Measurements from ENCODE around the gene SYNDIG1. TPM values are rescaled to one million over a fixed set of nuclear protein-coding genes. Genes with fewer than 3 reads are reported as not detected.

Gene SYNDIG1
- total RNA-seq, 2 donors from 2014 or later = not detected

DNA sequence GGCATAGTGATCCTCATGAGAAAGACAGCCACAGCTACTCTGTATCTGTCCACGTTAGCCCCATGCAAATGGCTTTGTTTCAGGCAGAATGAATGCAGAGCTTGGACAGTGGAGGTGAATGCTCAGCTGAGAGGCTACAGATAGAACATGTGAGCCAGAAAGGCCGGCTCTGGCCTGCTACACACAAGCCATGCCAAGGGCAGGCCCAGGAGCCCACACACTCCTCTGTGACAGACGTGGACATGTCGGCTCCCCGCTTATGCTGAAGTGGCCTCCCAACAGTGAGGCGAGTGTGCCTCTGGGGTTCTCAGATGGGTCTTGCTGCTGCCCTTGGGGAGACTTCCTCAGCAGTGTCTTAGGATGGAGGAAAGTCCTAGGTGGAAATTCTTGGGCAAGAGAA lies 159.6 kb downstream of the SYNDIG1 start:
- no peak for DNase-seq (ENCODE audit: low spot score)
- H3K4me3 Mint-ChIP-seq = no peak overlapping the region
- H3K9me3 Mint-ChIP-seq = no peaks in the 10 kb centered on the region
- no peaks in the 10 kb centered on the region for H3K36me3 Mint-ChIP-seq
- ATAC-seq = no peak
- no peak overlapping the region for H3K27ac Mint-ChIP-seq
- H3K4me1 Mint-ChIP-seq (ENCODE audit: low read depth in 2 of 2) = peaks cover 10% of the 10 kb centered on the region in 2 donors
- H3K27me3 Mint-ChIP-seq = peaks cover 2 to 7% of the 10 kb centered on the region in 2 donors

DNA sequence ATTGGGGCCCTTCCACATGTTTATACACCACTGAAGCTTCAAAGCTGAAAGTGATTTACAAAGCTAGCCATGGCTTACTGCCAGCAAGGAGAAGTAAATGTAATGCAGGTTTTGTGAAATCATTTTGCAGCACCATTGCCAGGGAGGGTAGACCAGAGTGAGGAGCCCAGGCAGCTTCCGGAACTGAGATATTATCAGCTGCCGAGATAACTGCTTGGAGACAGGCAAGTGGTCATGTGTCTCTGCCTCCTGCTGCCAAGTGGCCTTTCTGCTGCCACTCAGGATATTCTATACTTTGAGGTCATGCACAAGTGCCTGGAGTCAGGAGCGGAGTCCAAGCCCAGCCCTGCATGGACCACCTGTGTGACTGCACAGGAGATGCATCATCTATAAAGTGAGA lies 160.2 kb downstream of the SYNDIG1 start:
- no peak overlapping the region for H3K27ac Mint-ChIP-seq
- ATAC-seq = peak in 1 of 2 donors; percentile 40

DNA sequence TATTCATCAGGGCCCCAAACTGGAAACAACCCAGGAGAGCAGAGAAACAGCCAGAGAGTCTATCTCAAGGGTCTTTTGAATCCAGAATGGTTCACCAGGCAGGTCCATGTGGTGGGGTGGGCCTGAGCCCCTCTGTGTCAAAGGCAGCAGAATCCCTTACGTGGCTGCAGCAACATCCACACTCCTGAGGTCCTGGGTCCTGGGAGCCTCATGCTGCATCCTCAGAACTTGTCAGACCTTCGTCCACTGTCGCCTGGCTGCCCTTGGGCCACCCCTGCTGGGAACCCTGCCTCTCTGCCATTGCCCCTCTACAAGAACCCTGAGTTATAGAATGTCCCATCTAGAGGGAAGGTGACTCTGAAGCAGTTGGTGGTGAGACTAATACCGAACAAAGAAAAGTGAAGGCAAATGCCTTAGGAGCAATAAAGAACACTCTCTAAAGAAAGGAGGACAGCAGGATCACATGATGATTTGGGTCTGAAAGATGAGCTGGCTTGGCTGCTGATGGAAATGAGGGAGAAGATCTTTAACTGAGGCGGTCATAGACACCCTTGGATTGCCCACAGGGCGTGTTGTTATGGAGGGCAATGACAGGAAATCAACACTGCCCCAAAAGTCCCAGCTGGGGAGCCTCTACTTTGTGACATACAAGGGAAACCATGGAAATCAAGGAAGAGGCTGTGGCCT lies 161.2 kb downstream of the SYNDIG1 start:
- ATAC-seq = no peak
- Mint-ChIP-seq H3K27ac (no peak overlapping the region), H3K27me3 (peaks cover 3 to 12% of the 10 kb centered on the region in 2 donors), H3K36me3 (no peaks in the 10 kb centered on the region), H3K4me3 (no peak overlapping the region), H3K4me1 (ENCODE audit: low read depth in 2 of 2) (peaks cover 10% of the 10 kb centered on the region in 2 donors), H3K9me3 (no peaks in the 10 kb centered on the region)
- no peak for DNase-seq (ENCODE audit: low spot score)

More for the DNA sequence above, 160.2 kb downstream of the SYNDIG1 start:
- no peaks in the 10 kb centered on the region for H3K36me3 Mint-ChIP-seq
- peaks cover 10% of the 10 kb centered on the region in 2 donors for H3K4me1 Mint-ChIP-seq (ENCODE audit: low read depth in 2 of 2)
- no peak for DNase-seq (ENCODE audit: low spot score)
- H3K27me3 Mint-ChIP-seq = peaks cover 0 to 6% of the 10 kb centered on the region in 2 donors
- no peaks in the 10 kb centered on the region for H3K9me3 Mint-ChIP-seq
- no peak overlapping the region for H3K4me3 Mint-ChIP-seq

DNA sequence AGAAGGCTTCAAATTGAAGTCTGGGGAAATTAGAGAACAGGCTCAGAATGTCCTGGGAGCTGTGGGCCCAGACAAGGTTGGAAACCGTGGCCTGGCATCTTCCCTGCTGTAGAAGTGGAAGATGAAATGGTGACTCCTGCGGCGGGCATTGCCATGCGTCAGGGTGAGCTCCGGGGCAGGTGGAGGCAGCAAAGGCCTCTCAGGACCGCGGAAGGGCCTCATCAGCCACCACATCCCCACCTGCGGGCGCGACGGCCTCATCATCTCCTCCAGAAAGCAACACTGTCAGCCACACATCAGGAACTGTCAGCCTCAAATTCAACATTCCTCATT lies 161.7 kb downstream of the SYNDIG1 start:
- H3K27me3 Mint-ChIP-seq = peaks cover 5 to 17% of the 10 kb centered on the region in 2 donors
- H3K36me3 Mint-ChIP-seq = no peaks in the 10 kb centered on the region
- DNase-seq (ENCODE audit: low spot score) = no peak
- no peak for ATAC-seq
- H3K4me3 Mint-ChIP-seq = no peak overlapping the region
- no peak overlapping the region for H3K27ac Mint-ChIP-seq
- H3K4me1 Mint-ChIP-seq (ENCODE audit: low read depth in 2 of 2) = peaks cover 10% of the 10 kb centered on the region in 2 donors
- H3K9me3 Mint-ChIP-seq = no peaks in the 10 kb centered on the region

DNA sequence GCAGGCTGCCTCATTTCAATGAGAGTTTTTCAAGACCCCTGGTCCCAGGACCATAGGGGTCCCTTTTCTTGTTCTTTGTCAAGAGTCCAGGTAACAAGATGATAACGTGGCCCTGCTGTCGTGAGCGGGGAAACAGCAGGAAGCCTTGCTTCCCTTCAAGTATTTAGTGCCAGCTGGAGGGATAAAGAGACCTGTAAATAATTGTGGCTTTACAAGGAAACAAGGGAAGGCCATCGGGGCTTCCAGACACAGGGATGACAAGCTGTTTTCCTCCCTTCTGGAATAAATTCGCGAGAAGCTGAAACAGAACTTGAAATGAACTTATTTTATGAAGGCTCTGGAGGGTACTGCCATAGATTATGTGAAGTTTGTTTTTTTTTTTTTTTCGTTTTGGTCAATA lies 163.2 kb downstream of the SYNDIG1 start:
- DNase-seq (ENCODE audit: low spot score) (no peak), ATAC-seq (no peak)
- Mint-ChIP-seq H3K27me3 (peaks cover 5 to 18% of the 10 kb centered on the region in 2 donors), H3K36me3 (no peaks in the 10 kb centered on the region), H3K4me3 (no peak overlapping the region), H3K27ac (no peak overlapping the region), H3K4me1 (ENCODE audit: low read depth in 2 of 2) (peaks cover 10% of the 10 kb centered on the region in 2 donors), H3K9me3 (no peaks in the 10 kb centered on the region)

DNA sequence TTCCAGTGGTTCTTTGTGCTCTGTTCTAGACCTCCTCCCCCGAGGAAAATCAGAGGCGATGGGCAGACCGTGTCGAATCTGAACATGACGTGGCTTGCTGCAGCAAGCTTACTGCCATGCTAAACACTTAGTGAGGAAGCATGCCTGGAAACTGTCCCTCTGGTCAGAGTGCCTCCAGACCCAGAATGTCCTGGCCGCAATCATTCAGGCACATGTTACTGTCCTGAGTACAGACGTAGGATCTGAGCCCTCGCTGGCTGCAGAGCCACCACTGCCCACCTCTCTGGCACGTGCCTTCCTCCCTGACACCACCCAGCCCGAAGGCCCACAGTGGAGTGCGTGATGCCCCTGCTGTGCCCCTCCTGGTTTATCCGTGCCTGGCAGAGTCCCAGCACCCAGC lies 163.6 kb downstream of the SYNDIG1 start:
- Mint-ChIP-seq H3K4me3 (no peak overlapping the region), H3K27me3 (peaks cover 5 to 18% of the 10 kb centered on the region in 2 donors), H3K36me3 (no peaks in the 10 kb centered on the region), H3K27ac (no peak overlapping the region), H3K4me1 (ENCODE audit: low read depth in 2 of 2) (peaks cover 10% of the 10 kb centered on the region in 2 donors), H3K9me3 (no peaks in the 10 kb centered on the region)
- ATAC-seq = peak in 1 of 2 donors; percentile 13
- DNase-seq (ENCODE audit: low spot score) = no peak

DNA sequence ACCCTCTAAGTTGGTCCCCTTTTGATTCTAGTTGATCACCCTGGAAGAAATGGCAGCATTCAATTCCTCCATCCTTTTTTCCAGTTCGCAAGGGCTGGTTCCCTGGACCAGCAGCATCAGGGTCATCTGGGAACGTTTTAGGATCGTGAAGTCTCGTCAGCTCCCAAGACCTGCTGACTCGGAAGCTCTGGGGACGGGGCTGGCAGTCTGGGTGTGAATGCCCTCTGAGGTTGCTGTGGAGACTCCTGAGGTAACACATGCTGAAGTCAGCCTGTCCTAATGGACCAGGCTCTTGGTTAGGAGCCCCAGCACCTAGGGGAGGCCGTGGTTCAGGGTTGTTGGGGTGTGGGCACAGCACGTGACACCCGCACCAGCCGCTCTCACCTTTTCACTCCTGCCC lies 164.1 kb downstream of the SYNDIG1 start:
- Mint-ChIP-seq H3K4me3 (no peak overlapping the region), H3K9me3 (no peaks in the 10 kb centered on the region)
- ATAC-seq = no peak

DNA sequence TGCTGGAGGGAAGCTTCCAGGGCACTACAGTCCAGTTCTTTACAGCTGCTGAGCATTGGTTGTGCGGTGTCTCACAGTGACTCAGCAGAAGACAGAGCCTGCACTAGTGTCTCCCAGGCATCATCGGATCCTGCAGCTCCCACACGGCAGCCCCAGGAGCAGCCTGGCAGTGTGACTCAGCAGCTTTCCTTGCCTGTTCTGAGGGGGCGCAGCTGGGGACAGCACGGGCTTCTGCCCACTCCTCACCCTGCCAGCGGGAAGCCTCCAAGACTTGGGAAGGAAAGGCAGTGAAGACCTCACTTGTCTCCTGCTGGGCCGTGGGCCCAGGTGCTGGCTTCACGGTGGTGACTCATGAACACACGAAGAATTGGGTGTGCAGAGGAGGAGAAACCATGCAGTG lies 165.4 kb downstream of the SYNDIG1 start:
- DNase-seq (ENCODE audit: low spot score) = no peak
- no peaks in the 10 kb centered on the region for H3K36me3 Mint-ChIP-seq
- no peak overlapping the region for H3K27ac Mint-ChIP-seq
- H3K9me3 Mint-ChIP-seq = no peaks in the 10 kb centered on the region
- no peak for ATAC-seq
- no peak overlapping the region for H3K4me3 Mint-ChIP-seq
- H3K27me3 Mint-ChIP-seq = peaks cover 7 to 18% of the 10 kb centered on the region in 2 donors
- peaks cover under 1 to 1% of the 10 kb centered on the region in 2 donors for H3K4me1 Mint-ChIP-seq (ENCODE audit: low read depth in 2 of 2)

More for the DNA sequence above, 164.1 kb downstream of the SYNDIG1 start:
- Mint-ChIP-seq H3K27ac (no peak overlapping the region), H3K27me3 (peaks cover 5 to 18% of the 10 kb centered on the region in 2 donors), H3K4me1 (ENCODE audit: low read depth in 2 of 2) (peaks cover 10% of the 10 kb centered on the region in 2 donors), H3K36me3 (no peaks in the 10 kb centered on the region)
- no peak for DNase-seq (ENCODE audit: low spot score)

DNA sequence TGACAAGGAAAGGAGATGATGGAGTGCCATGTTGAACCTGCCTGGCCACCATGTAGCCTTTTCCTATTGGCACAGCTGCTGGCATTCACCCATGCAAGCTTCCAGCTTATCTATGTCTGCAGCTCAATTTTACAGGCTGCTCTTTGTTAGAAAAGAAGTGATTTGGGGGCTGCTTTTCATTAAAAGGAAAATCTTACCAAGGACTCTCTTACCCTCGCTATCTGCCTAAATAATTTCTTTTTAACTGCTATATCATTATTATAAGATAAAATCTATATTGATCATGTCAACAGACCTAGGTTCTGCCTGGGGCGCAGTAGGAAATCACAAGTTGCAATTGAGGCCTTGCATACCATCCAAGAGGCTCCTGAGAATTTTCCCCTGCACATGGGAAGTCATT lies 167.2 kb downstream of the SYNDIG1 start:
- Mint-ChIP-seq H3K9me3 (no peaks in the 10 kb centered on the region), H3K27ac (no peak overlapping the region), H3K27me3 (peaks cover 13 to 25% of the 10 kb centered on the region in 2 donors), H3K4me1 (ENCODE audit: low read depth in 2 of 2) (no peaks in the 10 kb centered on the region), H3K36me3 (no peaks in the 10 kb centered on the region), H3K4me3 (no peak overlapping the region)
- ATAC-seq (no peak), DNase-seq (ENCODE audit: low spot score) (no peak)

DNA sequence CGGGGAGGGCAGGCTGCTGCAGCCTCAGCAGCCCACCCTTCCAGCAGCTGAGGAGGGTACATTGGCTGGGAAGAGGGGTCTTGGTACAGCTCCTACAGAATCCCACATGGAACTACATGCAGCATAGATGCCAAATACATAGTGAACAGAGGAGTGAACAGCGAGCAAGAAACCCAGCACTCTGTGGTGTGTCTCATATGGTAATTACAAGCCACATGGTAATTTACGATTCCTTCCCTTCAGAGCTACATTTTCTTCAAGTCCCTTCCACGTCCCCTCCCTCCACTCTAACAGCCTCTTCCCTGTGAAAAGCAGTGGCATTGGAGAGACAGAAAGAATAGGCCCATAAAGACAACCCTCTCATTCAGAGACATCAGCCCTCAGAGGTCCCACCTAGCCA lies 167.7 kb downstream of the SYNDIG1 start:
- ATAC-seq = no peak
- Mint-ChIP-seq H3K4me3 (no peak overlapping the region), H3K36me3 (no peaks in the 10 kb centered on the region), H3K27me3 (peaks cover 13 to 25% of the 10 kb centered on the region in 2 donors), H3K9me3 (no peaks in the 10 kb centered on the region), H3K27ac (no peak overlapping the region), H3K4me1 (ENCODE audit: low read depth in 2 of 2) (no peaks in the 10 kb centered on the region)
- DNase-seq (ENCODE audit: low spot score) = no peak

DNA sequence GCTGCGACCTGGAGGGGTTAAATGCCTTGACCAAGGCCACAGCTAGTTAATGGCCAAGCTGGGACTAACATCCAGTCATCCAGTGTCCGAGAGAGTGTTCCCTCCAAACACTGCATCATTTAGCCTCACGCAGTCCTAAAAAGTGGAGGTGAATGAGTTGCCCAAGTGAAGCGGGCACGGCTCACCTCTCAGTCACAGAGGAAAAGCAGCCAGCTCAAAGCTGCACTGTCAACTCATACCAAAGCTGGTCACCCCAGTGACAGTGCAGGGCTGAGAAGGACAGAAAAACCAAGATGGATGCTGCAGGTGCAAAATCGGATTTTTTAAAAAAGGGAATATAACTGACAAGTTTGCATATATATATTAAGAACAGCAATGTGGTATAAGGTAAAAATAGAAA lies 168.5 kb downstream of the SYNDIG1 start:
- DNase-seq (ENCODE audit: low spot score) (no peak), ATAC-seq (no peak)
- Mint-ChIP-seq H3K9me3 (no peaks in the 10 kb centered on the region), H3K27me3 (peaks cover 13 to 25% of the 10 kb centered on the region in 2 donors), H3K36me3 (no peaks in the 10 kb centered on the region), H3K27ac (no peak overlapping the region), H3K4me3 (no peak overlapping the region), H3K4me1 (ENCODE audit: low read depth in 2 of 2) (no peaks in the 10 kb centered on the region)

DNA sequence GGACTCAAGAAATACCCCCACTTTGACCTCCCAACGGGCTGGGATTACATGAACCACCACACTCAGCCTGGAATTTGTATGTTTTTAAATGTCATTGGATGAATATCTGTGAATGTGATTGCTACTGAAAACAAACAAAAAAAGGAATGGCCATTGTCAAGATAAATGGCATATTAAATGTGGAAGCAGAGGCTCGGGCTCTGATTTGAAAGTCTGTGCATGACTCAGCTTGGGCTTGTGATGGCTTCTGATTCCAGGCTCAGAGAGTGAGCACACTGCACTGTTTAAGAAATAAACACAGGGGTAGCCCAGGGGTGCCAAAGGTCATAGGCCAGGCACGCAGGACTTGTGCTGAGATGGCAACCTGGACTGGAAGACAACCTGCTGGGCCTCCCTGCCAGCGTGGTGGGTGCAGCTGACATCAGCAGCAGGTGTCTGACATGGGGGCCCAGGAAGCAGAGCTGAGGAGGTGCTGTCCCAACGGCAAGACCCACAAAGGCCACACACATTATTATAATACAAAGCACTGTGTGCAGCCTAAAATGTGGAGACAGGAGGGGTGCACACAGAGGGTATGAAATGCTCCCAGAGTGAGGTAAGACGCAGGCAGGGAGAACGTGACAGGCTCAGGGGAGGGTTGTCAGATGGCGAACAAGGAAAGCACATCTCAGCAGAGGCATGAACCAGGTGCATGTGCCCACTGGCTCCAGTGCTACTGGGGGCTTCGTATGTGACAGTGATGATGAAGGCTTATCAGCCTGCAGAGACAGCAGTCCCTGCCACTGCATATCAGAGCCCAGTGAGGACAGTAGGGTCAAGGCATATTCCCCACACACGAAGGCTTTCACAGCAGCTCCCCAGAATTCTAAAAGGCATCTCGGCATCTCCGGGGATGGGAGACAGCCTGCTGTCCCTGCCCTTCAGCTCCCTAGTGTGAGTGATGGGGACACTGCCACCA lies 169.4 kb downstream of the SYNDIG1 start:
- Mint-ChIP-seq H3K4me3 (no peak overlapping the region), H3K27me3 (peaks cover 15 to 25% of the 10 kb centered on the region in 2 donors), H3K36me3 (no peaks in the 10 kb centered on the region), H3K4me1 (ENCODE audit: low read depth in 2 of 2) (no peaks in the 10 kb centered on the region), H3K9me3 (no peaks in the 10 kb centered on the region), H3K27ac (no peak overlapping the region)
- ATAC-seq = peak; percentile 26 to 33
- DNase-seq (ENCODE audit: low spot score) = no peak

DNA sequence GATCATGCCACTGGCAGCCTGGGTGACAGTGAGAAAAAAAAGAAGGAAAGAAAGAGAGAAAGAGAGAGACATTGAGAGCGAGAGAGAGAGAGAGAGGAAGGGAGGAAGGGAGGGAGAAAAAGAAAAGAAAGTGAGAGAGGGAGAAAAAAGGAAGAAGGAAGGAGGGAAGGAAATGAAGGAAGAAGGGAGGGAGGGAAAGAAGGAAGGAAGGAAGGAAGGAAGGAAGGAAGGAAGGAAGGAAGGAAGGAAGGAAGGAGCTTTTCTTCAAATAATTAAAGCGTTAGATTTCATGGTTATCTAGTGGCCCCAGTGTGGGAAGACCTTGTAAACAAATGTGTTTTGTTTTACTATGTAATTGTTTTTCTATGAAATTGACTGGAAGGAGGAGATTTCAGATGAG lies 170.8 kb downstream of the SYNDIG1 start:
- H3K27me3 Mint-ChIP-seq = peaks cover 14 to 17% of the 10 kb centered on the region in 2 donors
- H3K4me1 Mint-ChIP-seq (ENCODE audit: low read depth in 2 of 2) = no peaks in the 10 kb centered on the region
- no peak for DNase-seq (ENCODE audit: low spot score)
- ATAC-seq = no peak
- H3K9me3 Mint-ChIP-seq = no peaks in the 10 kb centered on the region
- H3K27ac Mint-ChIP-seq = no peak overlapping the region
- no peak overlapping the region for H3K4me3 Mint-ChIP-seq
- H3K36me3 Mint-ChIP-seq = no peaks in the 10 kb centered on the region

DNA sequence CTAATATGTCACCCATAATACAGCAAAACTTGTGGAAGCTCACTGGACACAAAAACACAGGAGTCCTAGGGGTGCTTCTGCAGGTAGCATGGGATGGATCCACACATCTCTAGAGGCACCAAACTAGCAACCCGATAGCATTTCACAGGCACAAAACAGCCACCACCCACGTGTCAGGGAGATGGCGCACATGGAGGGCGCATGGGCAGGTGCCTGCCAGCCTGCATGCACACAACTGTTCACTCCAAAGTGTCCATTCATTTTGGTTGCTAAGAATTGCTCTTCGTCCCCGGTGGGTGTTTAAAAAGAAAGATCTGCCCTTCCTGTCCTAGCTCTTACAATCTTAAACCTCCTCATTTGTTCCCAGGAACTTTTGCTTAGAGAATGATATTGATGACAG lies 171.3 kb downstream of the SYNDIG1 start:
- DNase-seq (ENCODE audit: low spot score) (no peak), ATAC-seq (no peak)
- no peaks in the 10 kb centered on the region for H3K9me3 Mint-ChIP-seq
- peaks cover 12% of the 10 kb centered on the region in 2 donors for H3K27me3 Mint-ChIP-seq
- no peaks in the 10 kb centered on the region for H3K4me1 Mint-ChIP-seq (ENCODE audit: low read depth in 2 of 2)
- no peaks in the 10 kb centered on the region for H3K36me3 Mint-ChIP-seq
- no peak overlapping the region for H3K27ac Mint-ChIP-seq
- no peak overlapping the region for H3K4me3 Mint-ChIP-seq

Data from natural killer cell treated with Interleukin-12 subunit alpha and Interleukin-12 subunit beta and Interleukin-15 and Interleukin-18, amount 100 ng/mL, for 72 hours (primary cell).